ENCODE measurements around the gene NRIP1. TPM values are rescaled to one million over a fixed set of nuclear protein-coding genes. Genes with fewer than 3 reads are reported as not detected.

NRIP1 gene
- total and polyA plus RNA-seq, 2 of the 8 experiments (the other 6 are each of a cell fraction or from before 2014, with no cell fraction given) = 1.5 to 9.3 TPM

- no peak overlapping the region for H4K5ac ChIP-seq (ENCODE audit: insufficient read length, low read depth, low read length)
- H4K20me1 ChIP-seq (replicated peaks in 1 of 2; ENCODE audit: control insufficient read depth in 1 of 2, insufficient read depth in 2 of 2, low read length in 2 of 2) = no peaks in the 10 kb centered on the region
- no peak overlapping the region for H4K91ac ChIP-seq (replicated peaks; ENCODE audit: insufficient read length, low read length)
- ChIA-PET CTCF (ENCODE audit: partially characterized antibody) (interaction anchor here (2.0 kb wide), 1 partner anchor 9 kb away, joined by 4 read pairs; no protein-coding TSS in a partner anchor), POLR2A (ENCODE audit: partially characterized antibody) (interaction anchor here (1.3 kb wide), 1 partner anchor 9 kb away, joined by 3 read pairs; no protein-coding TSS in a partner anchor)
- DNase-seq (ENCODE audit: low read depth in 1 of 2, low spot score in 2 of 2) (no peak), FAIRE-seq (no peak)
- H2AK5ac ChIP-seq (ENCODE audit: low read depth, low read length) = no peak overlapping the region
- no peak overlapping the region for H2BK120ac ChIP-seq (replicated peaks; ENCODE audit: low read depth, low read length)
- no peak overlapping the region for H3K14ac ChIP-seq (ENCODE audit: insufficient read length)
- TF ChIP-seq CBX5 (IDR thresholded peaks at IDR 0.05; ENCODE audit: low read depth, low read length) (no peak), BACH1 (IDR thresholded peaks at IDR 0.05; ENCODE audit: low read length) (no peak), SP2 (IDR thresholded peaks at IDR 0.05; ENCODE audit: low read length) (no peak), CREB1 (IDR thresholded peaks at IDR 0.05) (no peak), TCF12 (IDR thresholded peaks at IDR 0.05; ENCODE audit: low read depth, low read length) (no peak), BCL11A (IDR thresholded peaks at IDR 0.05; ENCODE audit: low read depth in 2 of 2, low read length in 2 of 2) (no peak), CHD2 (IDR thresholded peaks at IDR 0.05; ENCODE audit: low read length) (no peak), SIX5 (IDR thresholded peaks at IDR 0.05; ENCODE audit: low read depth, low read length) (no peak), TAF7 (optimal IDR thresholded peaks at IDR 0.05; ENCODE audit: borderline replicate concordance, low read depth, low read length) (no peak), EGR1 (IDR thresholded peaks at IDR 0.05; ENCODE audit: borderline replicate concordance, low read depth, low read length) (no peak), HDAC2 (IDR thresholded peaks at IDR 0.05; ENCODE audit: borderline replicate concordance in 1 of 2, low read depth in 2 of 2, low read length in 2 of 2) (no peak), JUND (IDR thresholded peaks at IDR 0.05; ENCODE audit: low read length) (no peak), TAF1 (IDR thresholded peaks at IDR 0.05; ENCODE audit: low read depth, low read length) (no peak), RFX5 (IDR thresholded peaks at IDR 0.05; ENCODE audit: borderline replicate concordance, low read depth, low read length) (no peak)
- H3K27ac ChIP-seq (ENCODE audit: low read depth, low read length) = no peak overlapping the region
- H3K4me3 ChIP-seq (ENCODE audit: extremely low read depth in 1 of 4, insufficient read depth in 2 of 4, low read depth in 3 of 4, low read length in 4 of 4) = no peak overlapping the region
- no peaks in the 10 kb centered on the region for H3K79me2 ChIP-seq (ENCODE audit: control insufficient read depth in 1 of 2, insufficient read depth in 2 of 2, low read length in 2 of 2)
- no peak overlapping the region for H2BK5ac ChIP-seq (ENCODE audit: low read depth, low read length)
- H3K27me3 ChIP-seq (replicated peaks in 1 of 4; ENCODE audit: control insufficient read depth in 3 of 4, extremely low read depth in 1 of 4, insufficient read depth in 3 of 4, low read length in 3 of 4) = no peaks in the 10 kb centered on the region
- no peak overlapping the region for H2BK12ac ChIP-seq (ENCODE audit: low read depth, low read length)
- WGBS, 2 experiments (ENCODE audit: extremely low coverage in 1 of 2, insufficient coverage in 1 of 2, insufficient read length in 1 of 2, insufficient replicate concordance in 2 of 2, low coverage in 1 of 2, low lambda C conversion rate in 2 of 2, missing lambda C conversion rate in 1 of 2) = 89% methylated on average over 4 of the region's 4 CpGs; no CpG with 5 or more reads in 1 of the 2 experiments
- no peak overlapping the region for H3K18ac ChIP-seq (ENCODE audit: extremely low read depth, low read length)
- H3K79me1 ChIP-seq (ENCODE audit: low read depth, low read length) = no peaks in the 10 kb centered on the region
- no peak overlapping the region for H3K4me2 ChIP-seq (ENCODE audit: insufficient read depth in 1 of 2, low read depth in 2 of 2, low read length in 2 of 2)
- no peak overlapping the region for H3K9ac ChIP-seq (replicated peaks in 1 of 4; ENCODE audit: extremely low read depth in 1 of 4, low read depth in 3 of 4, low read length in 3 of 4)
- no peak overlapping the region for H3K4ac ChIP-seq (replicated peaks; ENCODE audit: insufficient read length, low read depth, low read length)
- no peak overlapping the region for H4K8ac ChIP-seq (ENCODE audit: extremely low read depth, insufficient read depth, low read length)
- H3K23ac ChIP-seq (ENCODE audit: insufficient read length) = no peak overlapping the region
- H2AFZ ChIP-seq (ENCODE audit: low read length) = no peak overlapping the region
- no peaks in the 10 kb centered on the region for H3K36me3 ChIP-seq (ENCODE audit: control insufficient read depth in 2 of 4, insufficient read depth in 4 of 4, low read length in 3 of 4)
- H3K9me3 ChIP-seq (ENCODE audit: insufficient read depth in 2 of 2, low read depth in 1 of 2, low read length in 1 of 2) = no peaks in the 10 kb centered on the region
- H2BK15ac ChIP-seq (ENCODE audit: low read length) = no peak overlapping the region
- H2BK20ac ChIP-seq (ENCODE audit: low read length) = no peak overlapping the region
- H3K4me1 ChIP-seq (replicated peaks in 1 of 4; ENCODE audit: control insufficient read depth in 3 of 4, insufficient read depth in 4 of 4, low read length in 3 of 4) = no peaks in the 10 kb centered on the region
- H3K23me2 ChIP-seq (ENCODE audit: low read depth, low read length) = no peaks in the 10 kb centered on the region
- no peak overlapping the region for H3K56ac ChIP-seq (replicated peaks; ENCODE audit: insufficient read length, low read depth, low read length)
Measured at GRCh38 chr21:15112858-15113257, 48.1 kb upstream of the NRIP1 start.
